ENCODE measurements around the gene ADORA3. TPM values are rescaled to one million over a fixed set of nuclear protein-coding genes. Genes with fewer than 3 reads are reported as not detected.

The ADORA3 gene
- total and polyA plus RNA-seq, 2 donors (not counting 3 experiments of a cell fraction or from before 2014, with no cell fraction given), result 0.31 TPM; not detected in 1

DNA sequence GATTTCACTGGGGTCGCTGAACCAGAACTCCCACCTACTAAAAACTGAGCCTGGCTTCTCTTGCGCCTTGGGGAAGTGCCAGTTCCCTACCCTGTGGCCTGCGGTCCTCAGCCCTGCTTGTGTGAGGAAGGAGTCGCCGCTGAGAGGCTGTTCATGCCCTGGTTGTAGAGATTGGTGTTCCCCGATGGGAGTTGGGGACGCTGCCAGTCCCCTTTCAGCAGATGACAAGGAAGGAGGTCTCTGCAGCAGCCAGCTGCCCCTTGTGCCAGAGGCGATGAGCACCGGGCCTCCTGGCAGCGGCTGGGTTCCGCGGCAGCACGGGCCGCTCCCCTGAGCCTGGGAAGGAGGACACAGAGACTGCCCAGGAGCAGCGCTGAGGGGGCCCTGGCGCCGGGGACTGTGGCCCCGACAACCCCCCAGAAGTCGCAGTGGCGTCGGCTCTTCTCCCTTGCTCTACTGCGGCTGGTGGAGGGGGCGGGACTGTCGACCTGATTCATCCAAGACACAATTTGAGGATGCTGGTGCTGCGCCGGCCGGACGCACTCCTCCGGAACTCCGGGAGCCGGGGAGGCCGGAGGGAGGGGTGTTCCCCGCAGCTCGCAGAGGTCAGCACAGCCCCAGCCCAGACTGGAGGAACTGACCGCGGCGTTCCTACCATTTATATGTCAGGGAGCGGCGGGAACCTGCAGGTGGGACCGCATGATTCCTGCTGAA, 12.0 kb upstream of the ADORA3 start:
- Histone ChIP-seq H3K27me3 (ENCODE audit: control insufficient read depth in 2 of 2, insufficient read depth in 2 of 2, low read length in 2 of 2) (no peaks in the 10 kb centered on the region), H3K9ac (replicated peaks; ENCODE audit: extremely low read depth, insufficient read depth, low read length) (peak overlapping the region; percentile 52), H3K9me1 (replicated peaks; ENCODE audit: control insufficient read depth, extremely low read depth, insufficient read depth, low read length) (no peaks in the 10 kb centered on the region), H2AFZ (ENCODE audit: low read depth, low read length) (peak overlapping the region; percentile 83), H3K4me2 (ENCODE audit: insufficient read depth, low read length) (peak overlapping the region; percentile 58), H3K9me3 (replicated peaks; ENCODE audit: control insufficient read depth, insufficient read depth, low read length) (no peaks in the 10 kb centered on the region), H3K4me1 (ENCODE audit: control insufficient read depth, extremely low read depth, insufficient read depth, low read length) (peaks cover 28% of the 10 kb centered on the region), H3K79me2 (ENCODE audit: control insufficient read depth, insufficient read depth, low read length) (no peaks in the 10 kb centered on the region), H3K27ac (ENCODE audit: insufficient read depth, low read depth, low read length) (peak overlapping the region; percentile 71), H4K20me1 (replicated peaks; ENCODE audit: control insufficient read depth, extremely low read depth, insufficient read depth, low read length) (no peaks in the 10 kb centered on the region), H3K36me3 (ENCODE audit: control insufficient read depth in 2 of 2, extremely low read depth in 1 of 2, insufficient read depth in 2 of 2, low read length in 2 of 2) (peaks cover 0 to 1% of the 10 kb centered on the region in 2 experiments), H3K4me3 (replicated peaks in 1 of 3; ENCODE audit: insufficient read depth in 1 of 3, low read depth in 1 of 3, low read length in 3 of 3) (peak overlapping the region in 2 of 3 experiments; percentile 3 to 15)
- POLR2A ChIA-PET, result no interaction called here
- peak; percentile 93 for FAIRE-seq
- TF ChIP-seq MYC (IDR thresholded peaks at IDR 0.05; ENCODE audit: low read depth, low read length), result no peak
- no peak for TF ChIP-seq EZH2 (IDR thresholded peaks at IDR 0.05; ENCODE audit: borderline replicate concordance, low read depth, low read length, severe bottlenecking)
- no peak for TF ChIP-seq JUN (IDR thresholded peaks at IDR 0.05; ENCODE audit: borderline replicate concordance, insufficient read depth, insufficient read length, low read depth)
- TF ChIP-seq GATA2 (IDR thresholded peaks at IDR 0.05; ENCODE audit: insufficient read depth, insufficient read length, low read depth, low read length), result no peak
- TF ChIP-seq, protein P1, sequence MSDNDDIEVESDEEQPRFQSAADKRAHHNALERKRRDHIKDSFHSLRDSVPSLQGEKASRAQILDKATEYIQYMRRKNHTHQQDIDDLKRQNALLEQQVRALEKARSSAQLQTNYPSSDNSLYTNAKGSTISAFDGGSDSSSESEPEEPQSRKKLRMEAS (IDR thresholded peaks at IDR 0.05; ENCODE audit: insufficient read depth, insufficient read length), result no peak
- peak; percentile 58 for TF ChIP-seq FOS (IDR thresholded peaks at IDR 0.05; ENCODE audit: borderline replicate concordance, insufficient read depth, low read length)
- TF ChIP-seq POLR2AphosphoS5 (IDR thresholded peaks at IDR 0.05; ENCODE audit: insufficient read depth, low read depth, low read length), result peak; percentile 35
- dilution Hi-C loops (cut with MboI; ENCODE audit: extremely low pct_ligation_motif_present, low sequenced_read_pairs), result no loop called here
- CTCF ChIA-PET, result interaction anchor here (0.9 to 4.5 kb wide), 4 partner anchors 7 to 232 kb away, joined by 3 to 49 read pairs (median 4); no protein-coding TSS in a partner anchor
- BruUV-seq (replicated peaks), result TSS peak; percentile 51
- intact Hi-C loops (cut with micrococcal nuclease), result loop anchor here (1.0 to 2.0 kb wide), 3 partner anchors 7 to 103 kb away; partner anchors contain the start of gene RAP1A
- peak; percentile 65 for DNase-seq (ENCODE audit: low read depth, low spot score)
